Right lobe of liver (tissue), 6 donors: ENCODE data around the gene TMEM218. TPM values are rescaled to one million over a fixed set of nuclear protein-coding genes. Genes with fewer than 3 reads are reported as not detected.
"Not testable (repeated sequence)": the region's sequence is repeated elsewhere in the genome, so short reads cannot be mapped to it uniquely, and the experiment has no call there.

Source experiments
- ATAC-seq, 4 donors: fragments of 200-7000 bp; cut with Tn5 transposase; one replicate each; pipeline ENCODE4 v1.9.1; 2020; ENCODE audit warnings: mild to moderate bottlenecking in 4 of 4, moderate library complexity in 4 of 4
- DNase-seq, 3 donors: peaks; one replicate each; pipeline ENCODE4 v3.0.0-alpha.2; 2020
- H3K27ac ChIP-seq, 3 donors: fragments of 200-600 bp; one replicate each; pipeline ENCODE4 v1.8.0; 2022
- H3K27me3 ChIP-seq, 2 donors: fragments of 200-600 bp; one replicate each; pipeline ENCODE4 v1.8.0; 2022
- H3K36me3 ChIP-seq, 4 donors: fragments of 200-600 bp; sonication (generic) in 1 of 4; one replicate each; pipeline versions ENCODE4 v1.5.1 to v1.8.0; 2017 to 2022; ENCODE audit warnings: control low read depth in 1 of 4
- H3K4me1 ChIP-seq, 4 donors: fragments of 200-600 bp; sonication (generic) in 1 of 4; one replicate each; pipeline versions ENCODE4 v1.5.1 to v1.8.0; 2017 to 2022; ENCODE audit warnings: control low read depth in 1 of 4
- H3K4me3 ChIP-seq, 3 donors: fragments of 200-600 bp; one replicate each; pipeline ENCODE4 v1.8.0; 2022
- H3K9me3 ChIP-seq, 4 donors: fragments of 200-600 bp; sonication (generic) in 1 of 4; one replicate each; pipeline versions ENCODE4 v1.5.1 to v1.8.0; 2017 to 2022; ENCODE audit warnings: control low read depth in 1 of 4
- POLR2A ChIP-seq: fragments of 450-650 bp; IDR thresholded peaks from one replicate; pipeline ENCODE4 v1.6.1; 2017; ENCODE audit warnings: antibody characterized with exemption, mild to moderate bottlenecking
- WGBS: methylation state at CpG from one replicate; pipeline ENCODE4 v1.1.6; 2018; ENCODE audit warnings: low coverage, low lambda C conversion rate; ENCODE audit not compliant: insufficient coverage; ENCODE audit errors: missing lambda C conversion rate; 5-methylcytosine and 5-hydroxymethylcytosine counted together
- intact Hi-C, 2 donors: fragments of 100-400 bp; cut with DNase I; formaldehyde crosslinking; loops; one replicate each; pipeline versions ENCODE4 v1.11.2 to v1.14.1; 2022
- total RNA-seq, 6 experiments: library from RNA; depleted of rRNA in 2 of 6; stranded (reverse); fragments of >200 nt in 2 of 6; fragmentation: NEBNext Ultra II Directional in 3 of 6; extraction: Animal tissue kit (Norgen Biotek cat#: 25700) in 3 of 6; gene quantifications; one replicate each; pipeline versions ENCODE4 v1.1.0 to v1.2.4, GENCODE V29; 2016 to 2023
- TF ChIP-seq, protein P1 (sequence below), 4 donors: fragments of 200-600 bp in 3 of 4; fragments of 450-650 bp in 1 of 4; IDR thresholded peaks; one replicate each; pipeline versions ENCODE4 v1.5.1 to v1.8.0; 2016 to 2022; ENCODE audit warnings: antibody characterized with exemption in 4 of 4, mild to moderate bottlenecking in 2 of 4
- donor health status: DM: no; HTN: yes; CAD: no.
- donor health status: DM: no; HTN: no; CAD: no.
- donor health status: DM: no; HTN: no; CAD: no.
- donor health status: DM: no; HTN: yes; CAD: no.
- donor health status: DM: no; HTN: yes; CAD: no.

TMEM218 gene
- total RNA-seq, 6 experiments from 2014 or later: 7.4 to 13.5 (median 10.5) TPM

DNA sequence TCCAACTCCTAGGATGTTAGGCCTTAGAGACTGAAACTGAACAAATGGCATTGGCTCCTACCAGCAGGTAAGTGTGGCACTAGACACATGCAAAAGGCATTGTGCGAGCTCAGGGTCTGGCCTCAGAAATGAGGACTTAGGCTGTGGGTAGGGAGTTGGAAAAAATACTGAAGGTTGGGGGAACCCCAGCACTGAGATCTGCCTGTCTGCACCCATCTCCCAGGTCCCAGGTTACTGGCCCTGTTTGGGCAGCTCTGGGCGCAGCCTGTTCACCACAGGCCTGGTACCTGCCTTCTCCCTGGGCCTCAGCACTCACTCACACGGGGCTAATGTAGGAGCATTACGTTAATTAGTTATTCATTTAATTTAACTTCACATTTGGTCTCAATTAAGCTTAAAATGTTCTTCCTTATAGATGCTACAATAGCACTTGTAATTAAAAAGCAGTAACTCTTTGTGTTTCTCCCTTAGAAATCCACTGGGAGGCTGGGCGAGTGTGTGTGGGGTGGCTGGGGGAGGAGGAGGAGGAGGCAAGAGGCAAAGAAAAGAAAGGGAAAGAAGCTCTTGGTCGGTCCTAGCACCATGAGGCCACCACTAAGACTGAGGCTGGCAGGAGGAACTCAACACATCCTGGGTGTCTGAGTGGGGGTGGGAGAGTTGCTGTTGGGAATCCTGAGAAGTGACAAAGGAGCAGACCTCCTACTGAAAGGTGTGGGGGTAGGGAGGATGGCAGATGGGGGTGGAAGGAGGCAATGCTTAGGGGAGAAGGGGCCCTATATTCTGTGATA lies 19.4 kb downstream of the TMEM218 start:
- ATAC-seq: peak in 1 of 4 donors; percentile 15
- H3K9me3 ChIP-seq: no peaks in the 10 kb centered on the region
- no peaks in the 10 kb centered on the region for H3K4me1 ChIP-seq
- H3K36me3 ChIP-seq: peaks cover 0 to 4% (median 2%) of the 10 kb centered on the region in 4 donors
- intact Hi-C loops: no loop called here
- no peaks in the 10 kb centered on the region for H3K27me3 ChIP-seq
- no peak overlapping the region for H3K27ac ChIP-seq
- TF ChIP-seq, protein P1, sequence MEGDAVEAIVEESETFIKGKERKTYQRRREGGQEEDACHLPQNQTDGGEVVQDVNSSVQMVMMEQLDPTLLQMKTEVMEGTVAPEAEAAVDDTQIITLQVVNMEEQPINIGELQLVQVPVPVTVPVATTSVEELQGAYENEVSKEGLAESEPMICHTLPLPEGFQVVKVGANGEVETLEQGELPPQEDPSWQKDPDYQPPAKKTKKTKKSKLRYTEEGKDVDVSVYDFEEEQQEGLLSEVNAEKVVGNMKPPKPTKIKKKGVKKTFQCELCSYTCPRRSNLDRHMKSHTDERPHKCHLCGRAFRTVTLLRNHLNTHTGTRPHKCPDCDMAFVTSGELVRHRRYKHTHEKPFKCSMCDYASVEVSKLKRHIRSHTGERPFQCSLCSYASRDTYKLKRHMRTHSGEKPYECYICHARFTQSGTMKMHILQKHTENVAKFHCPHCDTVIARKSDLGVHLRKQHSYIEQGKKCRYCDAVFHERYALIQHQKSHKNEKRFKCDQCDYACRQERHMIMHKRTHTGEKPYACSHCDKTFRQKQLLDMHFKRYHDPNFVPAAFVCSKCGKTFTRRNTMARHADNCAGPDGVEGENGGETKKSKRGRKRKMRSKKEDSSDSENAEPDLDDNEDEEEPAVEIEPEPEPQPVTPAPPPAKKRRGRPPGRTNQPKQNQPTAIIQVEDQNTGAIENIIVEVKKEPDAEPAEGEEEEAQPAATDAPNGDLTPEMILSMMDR (IDR thresholded peaks at IDR 0.05): no peak
- no peak for TF ChIP-seq POLR2A
- DNase-seq: no peak
- H3K4me3 ChIP-seq: no peak overlapping the region
- 65% methylated on average over 4 of the region's 6 CpGs for WGBS

DNA sequence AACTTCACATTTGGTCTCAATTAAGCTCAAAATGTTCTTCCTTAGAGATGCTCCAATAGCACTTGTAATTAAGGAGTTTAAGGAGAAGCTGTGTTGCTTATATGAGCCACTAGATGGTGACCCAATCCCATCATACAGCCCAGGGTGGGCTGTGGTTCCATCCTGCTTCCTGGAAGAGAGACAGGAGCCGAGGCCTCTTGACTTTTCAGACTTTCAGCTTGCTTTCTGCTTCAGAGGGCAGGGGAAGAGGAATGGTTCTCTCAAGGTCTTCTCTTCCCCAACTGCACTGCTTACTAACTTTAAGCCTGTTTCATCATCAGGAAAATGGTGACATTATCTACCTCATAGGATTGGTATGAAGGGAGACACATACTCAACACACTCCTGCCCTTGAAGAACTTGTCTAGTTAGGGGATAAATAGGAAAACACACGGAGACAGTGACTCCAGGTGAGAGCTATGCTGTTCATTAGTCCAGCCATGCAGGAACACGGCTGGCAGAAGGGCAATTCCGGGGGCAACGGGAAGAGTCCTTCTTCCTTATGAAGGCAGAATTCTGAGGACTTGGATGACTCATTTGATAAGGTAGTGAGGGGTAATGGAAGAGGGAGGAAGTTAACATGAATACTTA lies 20.1 kb downstream of the TMEM218 start:
- no peaks in the 10 kb centered on the region for H3K27me3 ChIP-seq
- H3K4me1 ChIP-seq: no peaks in the 10 kb centered on the region
- no peaks in the 10 kb centered on the region for H3K9me3 ChIP-seq
- 33% methylated on average over 5 of the region's 5 CpGs for WGBS
- H3K36me3 ChIP-seq: peaks cover 0 to 4% (median under 1%) of the 10 kb centered on the region in 4 donors
- no peak for DNase-seq
- no peak for TF ChIP-seq POLR2A
- TF ChIP-seq, protein P1 (IDR thresholded peaks at IDR 0.05): peak; percentile 61 to 74 (median 65)
- intact Hi-C loops: no loop called here
- no peak overlapping the region for H3K4me3 ChIP-seq
- ATAC-seq: peak; percentile 83 to 92 (median 86)
- no peak overlapping the region for H3K27ac ChIP-seq

DNA sequence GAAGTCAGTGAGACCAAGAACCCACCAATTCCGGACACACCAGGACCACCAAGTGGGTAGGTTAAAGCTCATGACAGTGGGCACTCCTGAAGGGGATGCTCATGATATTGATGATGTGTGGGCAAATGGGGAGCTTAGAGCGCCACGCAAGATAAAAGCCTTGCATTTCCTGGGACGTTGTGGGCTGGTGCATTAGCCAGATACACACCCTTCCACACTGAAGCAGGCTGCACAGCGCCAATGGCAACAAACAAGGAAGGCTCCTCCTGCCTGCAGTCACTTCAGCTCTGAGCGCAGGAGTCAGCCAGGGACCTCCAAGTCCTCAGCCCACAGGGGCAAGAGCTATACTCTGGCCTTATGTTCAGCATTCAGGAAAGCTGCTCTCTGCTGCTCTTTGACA lies 20.6 kb downstream of the TMEM218 start:
- no peaks in the 10 kb centered on the region for H3K9me3 ChIP-seq
- peaks cover 0 to 2% (median under 1%) of the 10 kb centered on the region in 4 donors for H3K36me3 ChIP-seq
- H3K4me1 ChIP-seq: no peaks in the 10 kb centered on the region
- no peak overlapping the region for H3K4me3 ChIP-seq
- TF ChIP-seq, protein P1 (IDR thresholded peaks at IDR 0.05): no peak
- TF ChIP-seq POLR2A: no peak
- no peaks in the 10 kb centered on the region for H3K27me3 ChIP-seq
- H3K27ac ChIP-seq: no peak overlapping the region
- DNase-seq (no peak), ATAC-seq (peak in 1 of 4 donors; percentile 11)
- intact Hi-C loops: no loop called here
- WGBS: no CpG with 5 or more reads among the region's 6 CpGs

DNA sequence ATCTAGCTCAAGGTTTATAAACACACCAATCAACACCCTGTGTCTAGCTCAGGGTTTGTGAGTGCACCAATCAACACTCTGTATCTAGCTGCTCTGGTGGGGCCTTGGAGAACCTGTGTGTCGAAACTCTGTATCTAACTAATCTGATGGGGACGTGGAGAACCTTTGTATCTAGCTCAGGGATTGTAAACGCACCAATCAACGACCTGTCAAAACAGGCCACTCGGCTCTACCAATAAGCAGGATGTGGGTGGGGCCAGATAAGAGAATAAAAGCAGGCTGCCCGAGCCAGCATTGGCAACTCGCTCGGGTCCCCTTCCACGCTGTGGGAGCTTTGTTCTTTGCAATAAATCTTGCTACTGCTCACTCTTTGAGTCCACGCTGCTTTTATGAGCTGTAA lies 21.3 kb downstream of the TMEM218 start:
- H3K4me1 ChIP-seq, ATAC-seq, DNase-seq, H3K9me3 ChIP-seq, H3K36me3 ChIP-seq, H3K27me3 ChIP-seq, H3K4me3 ChIP-seq, H3K27ac ChIP-seq, intact Hi-C loops: not testable (repeated sequence)
- WGBS: 84% methylated on average over 7 of the region's 10 CpGs

DNA sequence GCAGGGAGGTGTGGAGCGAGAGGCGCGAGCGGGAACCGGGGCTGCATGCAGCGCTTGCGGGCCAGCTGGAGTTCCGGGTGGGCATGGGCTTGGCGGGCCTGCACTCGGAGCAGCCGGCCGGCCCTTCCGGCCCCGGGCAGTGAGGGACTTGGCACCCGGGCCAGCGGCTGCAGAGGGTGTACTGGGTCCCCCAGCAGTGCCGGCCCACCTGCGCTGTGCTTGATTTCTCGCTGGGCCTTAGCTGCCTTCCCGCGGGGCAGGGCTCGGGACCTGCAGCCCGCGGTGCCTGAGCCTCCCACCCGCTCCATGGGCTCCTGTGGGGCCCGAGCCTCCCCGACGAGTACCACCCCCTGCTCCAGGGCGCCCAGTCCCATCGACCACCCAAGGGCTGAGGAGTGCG lies 21.9 kb downstream of the TMEM218 start:
- H3K36me3 ChIP-seq, DNase-seq, H3K27ac ChIP-seq, H3K4me3 ChIP-seq, H3K9me3 ChIP-seq, H3K27me3 ChIP-seq, ATAC-seq, H3K4me1 ChIP-seq: not testable (repeated sequence)
- intact Hi-C loops: loop anchor here in 1 of 2 donors (10.0 kb wide), 2 partner anchors 55 to 315 kb away; no protein-coding TSS in a partner anchor
- 67% methylated on average over 1 of the region's 31 CpGs for WGBS
